HG03457 (cell line): ENCODE data around the gene KIDINS220.
"Not testable (repeated sequence)": the region's sequence is repeated elsewhere in the genome, so short reads cannot be mapped to it uniquely, and the experiment has no call there.

Experiments used
- ATAC-seq: cut with Tn5 transposase; IDR thresholded peaks from one replicate; pipeline ENCODE4 v1.9.1; 2021; ENCODE audit warnings: moderate number of reproducible peaks; ENCODE audit not compliant: unreplicated experiment

Gene KIDINS220

GRCh38 chr2:8756716-8757115 lies 80.7 kb downstream of the KIDINS220 start:
- no peak for ATAC-seq

GRCh38 chr2:8756230-8756629 lies 81.2 kb downstream of the KIDINS220 start:
- no peak for ATAC-seq

GRCh38 chr2:8754106-8754776 lies 83.2 kb downstream of the KIDINS220 start:
- ATAC-seq = no peak

GRCh38 chr2:8753609-8754008 lies 83.8 kb downstream of the KIDINS220 start:
- no peak for ATAC-seq

GRCh38 chr2:8752385-8752784 lies 85.0 kb downstream of the KIDINS220 start:
- ATAC-seq = no peak

- no peak for ATAC-seq
These were observed 87.2 kb downstream of the KIDINS220 start for GRCh38 chr2:8750221-8750620.

GRCh38 chr2:8743261-8743660 lies 94.2 kb downstream of the KIDINS220 start:
- ATAC-seq = no peak

- ATAC-seq = no peak
These were observed 97.3 kb downstream of the KIDINS220 start for GRCh38 chr2:8740136-8740535.

- no peak for ATAC-seq
These were observed 99.7 kb downstream of the KIDINS220 start for GRCh38 chr2:8737571-8738175.

GRCh38 chr2:8732601-8733000 lies 104.8 kb downstream of the KIDINS220 start:
- no peak for ATAC-seq

- ATAC-seq = no peak
These were observed 107.5 kb downstream of the KIDINS220 start for GRCh38 chr2:8729939-8730338.

GRCh38 chr2:8729101-8729500 lies 108.3 kb downstream of the KIDINS220 start:
- ATAC-seq = not testable (repeated sequence)

- no peak for ATAC-seq
These were observed 109.0 kb downstream of the KIDINS220 start for GRCh38 chr2:8728305-8729015.

GRCh38 chr2:8725838-8726237 lies 111.6 kb downstream of the KIDINS220 start:
- no peak for ATAC-seq

GRCh38 chr2:8722986-8723385 lies 114.4 kb downstream of the KIDINS220 start:
- no peak for ATAC-seq

- no peak for ATAC-seq
These were observed 116.0 kb downstream of the KIDINS220 start for GRCh38 chr2:8721410-8721809.

- ATAC-seq = no peak
These were observed 116.7 kb downstream of the KIDINS220 start for GRCh38 chr2:8720741-8721140.

GRCh38 chr2:8719528-8719927 lies 117.9 kb downstream of the KIDINS220 start:
- no peak for ATAC-seq

- no peak for ATAC-seq
These were observed 122.4 kb downstream of the KIDINS220 start for GRCh38 chr2:8714971-8715370.

GRCh38 chr2:8714283-8714682 lies 123.1 kb downstream of the KIDINS220 start:
- ATAC-seq = no peak

GRCh38 chr2:8710951-8711350 lies 126.5 kb downstream of the KIDINS220 start:
- no peak for ATAC-seq

- ATAC-seq = no peak
These were observed 127.8 kb downstream of the KIDINS220 start for GRCh38 chr2:8709611-8710010.
